Measurements from ENCODE around the gene GLRX3.

DNA sequence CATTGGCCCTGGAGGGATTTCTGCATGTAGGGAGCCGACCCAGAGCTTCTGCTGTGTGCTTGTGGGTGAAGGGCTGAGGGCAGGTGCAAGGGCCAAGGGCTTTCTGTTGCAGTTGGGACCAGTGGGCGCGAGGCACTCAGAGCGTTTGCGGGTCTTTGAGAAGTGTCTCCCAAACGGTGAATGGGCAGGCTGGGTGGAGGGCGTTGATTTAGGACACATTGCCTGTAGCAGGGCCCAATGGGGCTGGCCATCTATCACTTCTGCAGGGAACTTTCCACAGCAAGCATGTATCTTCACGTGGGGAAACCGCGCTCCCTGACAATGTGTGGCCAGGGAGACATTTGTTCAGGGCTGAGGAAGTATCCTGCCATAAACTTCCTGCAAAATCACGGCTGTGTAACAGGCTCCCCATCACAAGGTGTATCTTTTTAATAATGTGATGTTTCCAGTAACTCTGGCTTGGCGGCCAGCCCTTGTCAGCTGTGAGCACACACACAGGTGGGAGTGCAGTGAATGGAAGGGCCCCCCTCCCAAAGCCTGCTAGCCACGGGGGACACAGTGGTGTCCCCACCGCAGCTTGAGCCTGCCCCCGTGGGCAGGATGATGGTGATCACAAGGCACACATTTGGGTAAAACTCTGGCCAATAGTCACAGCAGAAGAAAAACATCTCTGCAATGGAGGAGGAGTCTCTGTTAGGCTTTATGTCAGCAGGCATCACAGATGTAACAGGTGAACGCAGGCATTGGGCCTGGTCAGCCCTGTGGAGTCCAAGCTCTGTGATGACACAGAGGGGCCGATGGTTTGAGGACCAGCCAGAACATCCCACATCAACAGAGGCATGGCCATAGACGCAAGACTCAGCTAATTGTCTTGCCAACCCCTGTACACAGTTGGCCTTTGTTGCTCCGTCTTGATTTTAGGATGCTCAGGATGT lies 84.3 kb downstream of the GLRX3 start:
- TF ChIP-seq EP300 (IDR thresholded peaks at IDR 0.05) (no peak), CTCF (IDR thresholded peaks at IDR 0.05) (no peak), POLR2A (IDR thresholded peaks at IDR 0.05) (no peak)

All from tibial nerve (tissue), 4 donors.